A673 (cell line): Measurements from ENCODE around the gene FBN1. TPM values are rescaled to one million over a fixed set of nuclear protein-coding genes. Genes with fewer than 3 reads are reported as not detected.

ENCODE experiments used
- BruUV-seq: library from RNA; stranded (reverse); fragments of 400-500 nt; replicated peaks from 2 replicates; lab custom pipeline; 2021; lab: Mats Ljungman, UMichigan
- CTCF ChIA-PET: fragments of 300-600 bp; sonication (Branson Sonifier 250); formaldehyde crosslinking; loops from one replicate; lab custom pipeline; 2022; ENCODE audit warnings: antibody characterized with exemption; lab: Charles Lee
- POLR2A ChIA-PET: fragments of 300-600 bp; sonication (Branson Sonifier 250); formaldehyde crosslinking; loops from one replicate; lab custom pipeline; 2022; ENCODE audit warnings: antibody characterized with exemption; ENCODE audit not compliant: low non-redundant PET; lab: Charles Lee
- DNase-seq: peaks from one replicate; pipeline ENCODE4 v3.0.0-alpha.2; 2015; ENCODE audit warnings: low spot score
- H3K27ac ChIP-seq: fragments of 200-600 bp; sonication (generic); 2 replicates; pipeline ENCODE4 v1.5.1; 2016; ENCODE audit warnings: mixed run types, low read depth, mild to moderate bottlenecking, mixed read lengths, antibody characterized with exemption, low read length; ENCODE audit not compliant: poor library complexity, severe bottlenecking
- H3K27me3 ChIP-seq: fragments of 200-600 bp; sonication (generic); replicated peaks from 2 replicates; pipeline ENCODE4 v1.6.1; 2017; ENCODE audit warnings: mixed run types, low read depth, mild to moderate bottlenecking, mixed read lengths, antibody characterized with exemption, low read length; ENCODE audit not compliant: insufficient read depth, poor library complexity
- H3K36me3 ChIP-seq: fragments of 200-600 bp; sonication (generic); 2 replicates; pipeline ENCODE4 v1.6.1; 2016; ENCODE audit warnings: mixed run types, mild to moderate bottlenecking, mixed read lengths, antibody characterized with exemption, low read length; ENCODE audit not compliant: insufficient read depth, poor library complexity, severe bottlenecking
- H3K4me1 ChIP-seq: fragments of 200-600 bp; sonication (generic); 2 replicates; pipeline ENCODE4 v1.6.1; 2017; ENCODE audit warnings: mixed run types, mild to moderate bottlenecking, mixed read lengths, antibody characterized with exemption, low read length; ENCODE audit not compliant: insufficient read depth, poor library complexity, severe bottlenecking
- H3K4me3 ChIP-seq: fragments of 200-600 bp; sonication (generic); 2 replicates; pipeline ENCODE4 v1.5.1; 2016; ENCODE audit warnings: low read depth, mixed run types, mild to moderate bottlenecking, mixed read lengths, low read length; ENCODE audit not compliant: poor library complexity, severe bottlenecking
- H3K9me3 ChIP-seq: fragments of 200-600 bp; sonication (generic); 2 replicates; pipeline ENCODE4 v1.6.1; 2016; ENCODE audit warnings: mixed run types, low read depth, mild to moderate bottlenecking, mixed read lengths, antibody characterized with exemption, low read length; ENCODE audit not compliant: poor library complexity, severe bottlenecking
- EZH2 ChIP-seq: fragments of 200-600 bp; sonication (generic); IDR thresholded peaks from 2 replicates; pipeline ENCODE4 v1.6.1; 2017; ENCODE audit warnings: borderline replicate concordance, low read depth, mild to moderate bottlenecking, mixed read lengths, antibody characterized with exemption, low read length; ENCODE audit not compliant: poor library complexity, severe bottlenecking
- intact Hi-C: fragments of 100-400 bp; cut with micrococcal nuclease; formaldehyde crosslinking; loops from one replicate; pipeline ENCODE4 v1.10.0; 2022; ENCODE audit not compliant: unreplicated experiment
- total RNA-seq: library from RNA; stranded (reverse); gene quantifications from 2 replicates; pipeline ENCODE4 v1.2.3, GENCODE V29; 2021
- TF ChIP-seq, protein P1 (sequence below): fragments of 300-800, 200-600 bp; sonication (generic); conservative IDR thresholded peaks from 2 replicates; pipeline ENCODE4 v1.5.1; 2017; ENCODE audit warnings: low read depth, mild to moderate bottlenecking, antibody characterized with exemption, low read length, moderate library complexity, mixed read lengths

Gene FBN1
- total RNA-seq, 1 experiment from 2014 or later: 25.4 TPM

DNA sequence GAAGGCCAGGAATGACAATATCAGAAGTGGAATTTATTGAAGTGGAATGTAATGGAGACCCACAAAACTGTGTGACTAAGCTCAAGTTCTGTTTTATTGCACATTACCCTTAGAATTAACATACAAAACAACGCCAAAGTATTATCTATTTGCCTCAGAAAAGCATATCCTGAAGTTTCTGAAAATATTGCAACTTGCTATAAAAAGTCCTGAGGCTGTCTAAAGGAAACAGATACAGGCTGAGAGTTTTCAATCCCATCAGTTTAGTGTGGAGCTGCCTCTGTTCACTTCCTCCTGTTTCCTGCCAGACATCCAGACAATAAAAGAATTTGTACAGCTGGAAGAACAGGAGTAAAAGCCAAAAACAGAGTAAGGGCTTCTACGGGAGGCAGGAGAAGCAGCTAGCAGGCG is 108.8 kb downstream of the FBN1 start:
- Histone ChIP-seq H3K4me3 (no peak overlapping the region), H3K36me3 (no peaks in the 10 kb centered on the region), H3K9me3 (no peaks in the 10 kb centered on the region), H3K27ac (peak overlapping the region; percentile 61), H3K27me3 (no peaks in the 10 kb centered on the region), H3K4me1 (peaks cover 70% of the 10 kb centered on the region)
- ChIA-PET CTCF (no interaction called here), POLR2A (no interaction called here)
- BruUV-seq: no TSS peak
- intact Hi-C loops: no loop called here
- peak; percentile 74 for DNase-seq
- no peak for TF ChIP-seq EZH2
- TF ChIP-seq, protein P1, sequence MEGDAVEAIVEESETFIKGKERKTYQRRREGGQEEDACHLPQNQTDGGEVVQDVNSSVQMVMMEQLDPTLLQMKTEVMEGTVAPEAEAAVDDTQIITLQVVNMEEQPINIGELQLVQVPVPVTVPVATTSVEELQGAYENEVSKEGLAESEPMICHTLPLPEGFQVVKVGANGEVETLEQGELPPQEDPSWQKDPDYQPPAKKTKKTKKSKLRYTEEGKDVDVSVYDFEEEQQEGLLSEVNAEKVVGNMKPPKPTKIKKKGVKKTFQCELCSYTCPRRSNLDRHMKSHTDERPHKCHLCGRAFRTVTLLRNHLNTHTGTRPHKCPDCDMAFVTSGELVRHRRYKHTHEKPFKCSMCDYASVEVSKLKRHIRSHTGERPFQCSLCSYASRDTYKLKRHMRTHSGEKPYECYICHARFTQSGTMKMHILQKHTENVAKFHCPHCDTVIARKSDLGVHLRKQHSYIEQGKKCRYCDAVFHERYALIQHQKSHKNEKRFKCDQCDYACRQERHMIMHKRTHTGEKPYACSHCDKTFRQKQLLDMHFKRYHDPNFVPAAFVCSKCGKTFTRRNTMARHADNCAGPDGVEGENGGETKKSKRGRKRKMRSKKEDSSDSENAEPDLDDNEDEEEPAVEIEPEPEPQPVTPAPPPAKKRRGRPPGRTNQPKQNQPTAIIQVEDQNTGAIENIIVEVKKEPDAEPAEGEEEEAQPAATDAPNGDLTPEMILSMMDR: no peak

DNA sequence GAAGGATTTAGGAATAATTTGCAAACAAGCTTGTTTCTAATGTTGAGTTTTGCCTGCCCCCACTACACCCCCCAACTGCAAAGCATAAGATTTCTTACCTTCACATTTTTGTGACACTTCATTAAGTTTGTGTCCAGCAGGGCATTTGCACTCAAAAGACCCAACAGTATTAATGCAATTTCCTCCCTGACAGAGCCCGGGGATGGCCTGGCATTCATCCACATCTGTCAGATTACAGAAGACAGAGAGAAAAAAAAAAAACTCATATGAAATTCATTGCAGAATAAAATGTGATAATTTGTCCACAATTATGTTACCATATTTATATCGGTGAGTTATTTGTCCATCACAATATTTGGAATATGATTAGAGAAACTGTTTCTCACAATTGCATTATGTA is 111.5 kb downstream of the FBN1 start:
- peaks cover 63% of the 10 kb centered on the region for H3K4me1 ChIP-seq
- no peaks in the 10 kb centered on the region for H3K27me3 ChIP-seq
- intact Hi-C loops: no loop called here
- no peaks in the 10 kb centered on the region for H3K36me3 ChIP-seq
- BruUV-seq: no TSS peak
- TF ChIP-seq EZH2: no peak
- TF ChIP-seq, protein P1: no peak
- no peak overlapping the region for H3K27ac ChIP-seq
- DNase-seq: peak; percentile 42
- no peak overlapping the region for H3K4me3 ChIP-seq
- H3K9me3 ChIP-seq: no peaks in the 10 kb centered on the region
- ChIA-PET CTCF (no interaction called here), POLR2A (interaction anchor here (0.6 kb wide), 1 partner anchor 312 kb away, joined by 10 read pairs; no protein-coding TSS in a partner anchor)

DNA sequence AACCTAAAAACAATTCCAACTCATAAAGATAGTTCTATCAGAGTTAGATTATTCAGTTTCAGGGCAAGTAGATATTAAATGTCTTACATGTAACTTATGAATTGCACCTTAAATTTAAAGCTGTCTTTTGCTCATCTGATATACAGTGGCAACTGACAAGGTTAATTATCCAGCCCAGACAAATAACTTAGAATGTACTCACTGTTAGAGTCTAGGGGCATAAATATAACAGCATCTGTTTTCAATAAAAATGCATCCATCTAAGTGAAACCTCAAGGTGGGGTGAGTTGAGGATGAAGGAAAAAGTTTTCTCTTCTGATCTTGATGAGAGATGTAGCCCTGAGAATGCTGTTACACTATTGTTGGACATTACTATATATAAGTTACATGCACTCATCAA is 112.6 kb downstream of the FBN1 start:
- ChIA-PET POLR2A (no interaction called here), CTCF (no interaction called here)
- intact Hi-C loops: no loop called here
- H3K4me1 ChIP-seq: peaks cover 62% of the 10 kb centered on the region
- H3K36me3 ChIP-seq: no peaks in the 10 kb centered on the region
- H3K9me3 ChIP-seq: no peaks in the 10 kb centered on the region
- TF ChIP-seq, protein P1: no peak
- TF ChIP-seq EZH2: no peak
- no peaks in the 10 kb centered on the region for H3K27me3 ChIP-seq
- no peak overlapping the region for H3K27ac ChIP-seq
- no peak for DNase-seq
- no peak overlapping the region for H3K4me3 ChIP-seq
- no TSS peak for BruUV-seq
